ENCODE results near the gene SMG9. TPM values are rescaled to one million over a fixed set of nuclear protein-coding genes. Genes with fewer than 3 reads are reported as not detected.

SMG9 gene
- total RNA-seq, 3 donors from 2014 or later: 10.6 to 29.9 (median 20.6) TPM

- DNase-seq (ENCODE audit: low spot score in 2 of 2): no peak
- intact Hi-C loops (cut with DNase I; ENCODE audit: low total_unique reads): no loop called here
- H3K27ac ChIP-seq: peak overlapping the region in 1 of 2 donors; percentile 21
- no peaks in the 10 kb centered on the region for H3K36me3 ChIP-seq
- no peaks in the 10 kb centered on the region for H3K9me3 ChIP-seq
- H3K27me3 ChIP-seq: no peaks in the 10 kb centered on the region
- H3K4me1 ChIP-seq: peaks cover 0 to 9% of the 10 kb centered on the region in 2 donors
- no peak overlapping the region for H3K4me3 ChIP-seq
- TF ChIP-seq POLR2A (IDR thresholded peaks at IDR 0.05): no peak
- no peak for TF ChIP-seq POLR2AphosphoS5 (IDR thresholded peaks at IDR 0.05)
- no peak for TF ChIP-seq CTCF (IDR thresholded peaks at IDR 0.05)
These were observed 8.1 kb upstream of the SMG9 start for GRCh38 chr19:43762814-43763213.

GRCh38 chr19:43760941-43761340, 6.2 kb upstream of the SMG9 start:
- Histone ChIP-seq H3K36me3 (no peaks in the 10 kb centered on the region), H3K4me1 (peaks cover 0 to 9% of the 10 kb centered on the region in 2 donors), H3K4me3 (no peak overlapping the region), H3K9me3 (no peaks in the 10 kb centered on the region), H3K27me3 (no peaks in the 10 kb centered on the region), H3K27ac (no peak overlapping the region)
- TF ChIP-seq POLR2A (IDR thresholded peaks at IDR 0.05): no peak
- TF ChIP-seq POLR2AphosphoS5 (IDR thresholded peaks at IDR 0.05): no peak
- TF ChIP-seq CTCF (IDR thresholded peaks at IDR 0.05): no peak
- DNase-seq (ENCODE audit: low spot score in 2 of 2): no peak
- intact Hi-C loops (cut with DNase I; ENCODE audit: low total_unique reads): no loop called here

- DNase-seq (ENCODE audit: low spot score in 2 of 2): peak in 1 of 2 donors; percentile 59
- TF ChIP-seq POLR2A (IDR thresholded peaks at IDR 0.05): no peak
- peak in 2 of 3 donors; percentile 21 to 55 for TF ChIP-seq CTCF (IDR thresholded peaks at IDR 0.05)
- Histone ChIP-seq H3K27ac (peak overlapping the region; percentile 80), H3K36me3 (no peaks in the 10 kb centered on the region), H3K9me3 (no peaks in the 10 kb centered on the region), H3K4me1 (peaks cover 0 to 5% of the 10 kb centered on the region in 2 donors), H3K4me3 (no peak overlapping the region), H3K27me3 (no peaks in the 10 kb centered on the region)
- intact Hi-C loops (cut with DNase I; ENCODE audit: low total_unique reads): no loop called here
These were observed 4.8 kb upstream of the SMG9 start for GRCh38 chr19:43759515-43759914.

- peak; percentile 77 for DNase-seq (ENCODE audit: low spot score in 2 of 2)
- H3K4me3 ChIP-seq: peak overlapping the region; percentile 62 to 76 (median 75)
- H3K27me3 ChIP-seq: no peaks in the 10 kb centered on the region
- no peaks in the 10 kb centered on the region for H3K9me3 ChIP-seq
- H3K36me3 ChIP-seq: no peaks in the 10 kb centered on the region
- intact Hi-C loops (cut with DNase I; ENCODE audit: low total_unique reads): no loop called here
- H3K4me1 ChIP-seq: no peaks in the 10 kb centered on the region
- TF ChIP-seq POLR2A (IDR thresholded peaks at IDR 0.05) (no peak), CTCF (IDR thresholded peaks at IDR 0.05) (no peak), POLR2AphosphoS5 (IDR thresholded peaks at IDR 0.05) (no peak)
- peak overlapping the region; percentile 98 for H3K27ac ChIP-seq
These were observed 567 bp upstream of the SMG9 start for GRCh38 chr19:43755256-43755801.

- intact Hi-C loops (cut with DNase I; ENCODE audit: low total_unique reads): no loop called here
- Histone ChIP-seq H3K27ac (peak overlapping the region; percentile 98), H3K36me3 (no peaks in the 10 kb centered on the region), H3K4me3 (peak overlapping the region; percentile 62 to 76 (median 75)), H3K27me3 (no peaks in the 10 kb centered on the region), H3K9me3 (no peaks in the 10 kb centered on the region), H3K4me1 (no peaks in the 10 kb centered on the region)
- DNase-seq (ENCODE audit: low spot score in 2 of 2): no peak
- TF ChIP-seq POLR2AphosphoS5 (IDR thresholded peaks at IDR 0.05) (no peak), POLR2A (IDR thresholded peaks at IDR 0.05) (no peak), CTCF (IDR thresholded peaks at IDR 0.05) (no peak)
These were observed 584 bp downstream of the SMG9 start for GRCh38 chr19:43754253-43754502.

All from breast epithelium (tissue), 4 donors.